Smooth muscle cell (in vitro differentiated cells): ENCODE data around the gene LETM1. TPM values are rescaled to one million over a fixed set of nuclear protein-coding genes. Genes with fewer than 3 reads are reported as not detected.

Experiments used
- DNase-seq: peaks from one replicate; lab custom pipeline; 2025; ENCODE audit not compliant: unreplicated experiment; lab: John Stamatoyannopoulos, UW
- H2AFZ ChIP-seq: fragments of 200-600 bp; sonication (generic); 2 replicates; pipeline ENCODE4 v1.6.0; 2016; ENCODE audit warnings: antibody characterized with exemption, low read depth, mild to moderate bottlenecking
- H3F3A ChIP-seq: fragments of 200-600 bp; sonication (generic); 2 replicates; pipeline ENCODE4 v1.6.0; 2017; ENCODE audit warnings: antibody characterized with exemption, low read depth
- H3K27ac ChIP-seq: fragments of 200-600 bp; sonication (generic); 2 replicates; pipeline ENCODE4 v1.5.1; 2016; ENCODE audit warnings: low read depth, mild to moderate bottlenecking
- H3K27me3 ChIP-seq: fragments of 200-600 bp; sonication (generic); 2 replicates; pipeline ENCODE4 v1.6.1; 2016; ENCODE audit warnings: low read depth, mild to moderate bottlenecking
- H3K36me3 ChIP-seq: fragments of 200-600 bp; sonication (generic); 2 replicates; pipeline ENCODE4 v1.5.1; 2016; ENCODE audit warnings: low read depth
- H3K4me1 ChIP-seq: fragments of 200-600 bp; sonication (generic); 2 replicates; pipeline ENCODE4 v1.5.1; 2016; ENCODE audit warnings: low read depth
- H3K4me2 ChIP-seq: fragments of 200-600 bp; sonication (generic); 2 replicates; pipeline ENCODE4 v1.6.0; 2016; ENCODE audit warnings: mild to moderate bottlenecking
- H3K4me3 ChIP-seq: fragments of 200-600 bp; sonication (generic); 2 replicates; pipeline ENCODE4 v1.5.1; 2016; ENCODE audit warnings: mild to moderate bottlenecking
- H3K79me2 ChIP-seq: fragments of 200-600 bp; sonication (generic); 2 replicates; pipeline ENCODE4 v1.6.0; 2016; ENCODE audit warnings: low read depth, mild to moderate bottlenecking
- H3K9ac ChIP-seq: fragments of 200-600 bp; sonication (generic); 2 replicates; pipeline ENCODE4 v1.6.0; 2016; ENCODE audit warnings: low read depth
- H3K9me3 ChIP-seq: fragments of 200-600 bp; sonication (generic); replicated peaks from 2 replicates; pipeline ENCODE4 v1.5.1; 2016; ENCODE audit warnings: low read depth
- H4K20me1 ChIP-seq: fragments of 200-600 bp; sonication (generic); 2 replicates; pipeline ENCODE4 v1.6.0; 2016; ENCODE audit warnings: low read depth
- WGBS: methylation state at CpG from one replicate; pipeline ENCODE4 v1.1.7; 2016; ENCODE audit warnings: low lambda C conversion rate; 5-methylcytosine and 5-hydroxymethylcytosine counted together
- polyA plus RNA-seq: library from polyadenylated mRNA; unstranded; fragments of >200 nt; fragmentation: Nextera tagmentation; extraction: Ambion mirVana; gene quantifications from 2 replicates; pipeline ENCODE4 v1.2.1, GENCODE V29; 2016
- total RNA-seq: library from RNA; depleted of rRNA; stranded (reverse); fragments of >200 nt; gene quantifications from 2 replicates; pipeline ENCODE4 v1.2.3, GENCODE V29; 2014
- TF ChIP-seq, protein P1 (sequence below): fragments of 200-600 bp; sonication (generic); IDR thresholded peaks from 2 replicates; pipeline ENCODE4 v1.5.1; 2017; ENCODE audit warnings: borderline replicate concordance, mild to moderate bottlenecking, antibody characterized with exemption; ENCODE audit not compliant: insufficient read depth, poor library complexity, severe bottlenecking

LETM1 gene
- total and polyA plus RNA-seq, 2 experiments from 2014 or later, result 15.3 to 17.1 TPM

- DNase-seq, result no peak
- no peak overlapping the region for H3K27ac ChIP-seq
- H3K4me1 ChIP-seq, result peaks cover 13% of the 10 kb centered on the region
- H4K20me1 ChIP-seq, result peaks cover 27% of the 10 kb centered on the region
- H3K36me3 ChIP-seq, result no peaks in the 10 kb centered on the region
- TF ChIP-seq, protein P1, sequence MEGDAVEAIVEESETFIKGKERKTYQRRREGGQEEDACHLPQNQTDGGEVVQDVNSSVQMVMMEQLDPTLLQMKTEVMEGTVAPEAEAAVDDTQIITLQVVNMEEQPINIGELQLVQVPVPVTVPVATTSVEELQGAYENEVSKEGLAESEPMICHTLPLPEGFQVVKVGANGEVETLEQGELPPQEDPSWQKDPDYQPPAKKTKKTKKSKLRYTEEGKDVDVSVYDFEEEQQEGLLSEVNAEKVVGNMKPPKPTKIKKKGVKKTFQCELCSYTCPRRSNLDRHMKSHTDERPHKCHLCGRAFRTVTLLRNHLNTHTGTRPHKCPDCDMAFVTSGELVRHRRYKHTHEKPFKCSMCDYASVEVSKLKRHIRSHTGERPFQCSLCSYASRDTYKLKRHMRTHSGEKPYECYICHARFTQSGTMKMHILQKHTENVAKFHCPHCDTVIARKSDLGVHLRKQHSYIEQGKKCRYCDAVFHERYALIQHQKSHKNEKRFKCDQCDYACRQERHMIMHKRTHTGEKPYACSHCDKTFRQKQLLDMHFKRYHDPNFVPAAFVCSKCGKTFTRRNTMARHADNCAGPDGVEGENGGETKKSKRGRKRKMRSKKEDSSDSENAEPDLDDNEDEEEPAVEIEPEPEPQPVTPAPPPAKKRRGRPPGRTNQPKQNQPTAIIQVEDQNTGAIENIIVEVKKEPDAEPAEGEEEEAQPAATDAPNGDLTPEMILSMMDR, result no peak
- H3K4me3 ChIP-seq, result no peak overlapping the region
- H3K79me2 ChIP-seq, result no peaks in the 10 kb centered on the region
- H3K9ac ChIP-seq, result no peak overlapping the region
- H2AFZ ChIP-seq, result no peak overlapping the region
- peaks cover 7% of the 10 kb centered on the region for H3K27me3 ChIP-seq
- WGBS, result 94% methylated on average over 11 of the region's 27 CpGs
- no peaks in the 10 kb centered on the region for H3K9me3 ChIP-seq
- H3K4me2 ChIP-seq, result no peak overlapping the region
- no peaks in the 10 kb centered on the region for H3F3A ChIP-seq
Measured at GRCh38 chr4:1797861-1798579, 57.9 kb downstream of the LETM1 start.

DNA sequence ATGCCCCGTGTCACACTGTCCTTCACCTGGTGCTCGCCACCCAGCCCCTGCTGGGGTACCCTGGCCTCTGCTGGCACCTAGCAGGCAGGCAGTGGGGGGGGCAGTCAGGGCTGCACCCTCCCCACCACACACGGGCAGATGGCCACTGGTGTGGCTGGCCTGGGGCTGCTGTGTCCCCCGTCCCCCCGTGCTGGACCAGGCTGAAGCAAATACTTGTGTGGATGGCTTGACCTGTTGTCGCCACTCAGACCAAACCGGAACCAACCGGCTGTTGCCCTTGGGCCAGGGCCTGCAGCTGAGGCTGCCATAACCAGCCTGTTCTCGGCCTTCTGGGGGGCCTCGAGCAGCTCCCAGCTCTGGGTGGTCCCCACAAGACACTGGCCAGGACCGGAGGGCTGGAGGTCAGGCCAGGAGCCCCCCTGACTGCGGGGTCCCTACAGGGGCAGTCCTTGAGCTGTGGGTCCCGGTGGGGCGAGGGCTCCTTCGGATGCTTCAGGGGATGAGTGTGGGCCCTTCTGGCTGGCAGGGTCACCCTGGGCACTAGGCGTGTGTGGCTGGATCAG lies 58.6 kb downstream of the LETM1 start:
- H3K27ac ChIP-seq, result no peak overlapping the region
- H4K20me1 ChIP-seq, result peaks cover 27% of the 10 kb centered on the region
- H3K4me2 ChIP-seq, result no peak overlapping the region
- TF ChIP-seq, protein P1, result no peak
- H3K27me3 ChIP-seq, result peaks cover 7% of the 10 kb centered on the region
- no peak overlapping the region for H3K9ac ChIP-seq
- no peak overlapping the region for H3K4me3 ChIP-seq
- H3F3A ChIP-seq, result no peaks in the 10 kb centered on the region
- H2AFZ ChIP-seq, result no peak overlapping the region
- H3K79me2 ChIP-seq, result no peaks in the 10 kb centered on the region
- H3K4me1 ChIP-seq, result peaks cover 13% of the 10 kb centered on the region
- no peaks in the 10 kb centered on the region for H3K36me3 ChIP-seq
- H3K9me3 ChIP-seq, result no peaks in the 10 kb centered on the region
- WGBS, result 97% methylated on average over 16 of the region's 16 CpGs
- DNase-seq, result no peak

- TF ChIP-seq, protein P1, result no peak
- Histone ChIP-seq H3K4me3 (peak overlapping the region; percentile 61), H4K20me1 (peaks cover 27% of the 10 kb centered on the region), H3K4me1 (peaks cover 13% of the 10 kb centered on the region), H3K36me3 (no peaks in the 10 kb centered on the region), H3F3A (no peaks in the 10 kb centered on the region), H2AFZ (no peak overlapping the region), H3K27me3 (peaks cover 7% of the 10 kb centered on the region), H3K27ac (no peak overlapping the region), H3K4me2 (no peak overlapping the region), H3K9me3 (no peaks in the 10 kb centered on the region), H3K9ac (no peak overlapping the region), H3K79me2 (no peaks in the 10 kb centered on the region)
- DNase-seq, result no peak
- WGBS, result 93% methylated on average over 14 of the region's 14 CpGs
Measured at GRCh38 chr4:1796486-1797204, 59.3 kb downstream of the LETM1 start.
